CD4-positive, alpha-beta T cell treated with Interferon alpha-2 for 1 hour (primary cell): ENCODE data around the gene UGT8.
A peak's percentile ranks its signal among the peaks of the same experiment; 100 is the strongest.
"Not testable (repeated sequence)": the region's sequence is repeated elsewhere in the genome, so short reads cannot be mapped to it uniquely, and the experiment has no call there.

Experiments used
- DNase-seq, 2 donors: peaks; one replicate each; pipeline ENCODE4 v3.0.0-alpha.2; 2020 to 2022

Gene UGT8

GRCh38 chr4:114598191-114599121 lies at the start of gene UGT8:
Gene UGT8 (plus strand): TSS chr4:114598807. CDS start chr4:114622881, 24,074 bp downstream.
- peak; percentile 40 to 51 for DNase-seq

- no peak for DNase-seq
Observed at GRCh38 chr4:114549638-114550037, 49.0 kb upstream of the UGT8 start.

GRCh38 chr4:114558446-114559020 lies 40.1 kb upstream of the UGT8 start:
- no peak for DNase-seq

- no peak for DNase-seq
Observed at GRCh38 chr4:114561590-114561989, 37.0 kb upstream of the UGT8 start.

- DNase-seq: no peak
Observed at GRCh38 chr4:114562176-114562904, 36.3 kb upstream of the UGT8 start.

- no peak for DNase-seq
Observed at GRCh38 chr4:114563536-114564315, 34.9 kb upstream of the UGT8 start.

- DNase-seq: no peak
Observed at GRCh38 chr4:114577386-114577785, 21.2 kb upstream of the UGT8 start.

GRCh38 chr4:114582621-114583020 lies 16.0 kb upstream of the UGT8 start:
- DNase-seq: no peak

- DNase-seq: no peak
Observed at GRCh38 chr4:114588305-114588704, 10.3 kb upstream of the UGT8 start.

- not testable (repeated sequence) for DNase-seq
Observed at GRCh38 chr4:114590360-114590759, 8.2 kb upstream of the UGT8 start.

GRCh38 chr4:114593526-114593925 lies 5.1 kb upstream of the UGT8 start:
- DNase-seq: no peak

- no peak for DNase-seq
Observed at GRCh38 chr4:114595207-114595606, 3.4 kb upstream of the UGT8 start.

- DNase-seq: no peak
Observed at GRCh38 chr4:114595921-114596320, 2.7 kb upstream of the UGT8 start.

GRCh38 chr4:114597410-114598115 lies 1.0 kb upstream of the UGT8 start:
- DNase-seq: no peak

- no peak for DNase-seq
Observed at GRCh38 chr4:114599231-114599902, 760 bp downstream of the UGT8 start.

GRCh38 chr4:114599903-114600552 lies 1.4 kb downstream of the UGT8 start:
- DNase-seq: no peak

GRCh38 chr4:114600672-114601071 lies 2.1 kb downstream of the UGT8 start:
- DNase-seq: no peak

GRCh38 chr4:114601304-114602052 lies 2.9 kb downstream of the UGT8 start:
- DNase-seq: no peak

GRCh38 chr4:114603497-114603896 lies 4.9 kb downstream of the UGT8 start:
- DNase-seq: peak; percentile 2 to 33

GRCh38 chr4:114606245-114606644 lies 7.6 kb downstream of the UGT8 start:
- DNase-seq: no peak
